Measurements from ENCODE around the gene JMJD1C.
A peak's percentile ranks its signal among the peaks of the same experiment; 100 is the strongest.
"Not testable (repeated sequence)": the region's sequence is repeated elsewhere in the genome, so short reads cannot be mapped to it uniquely, and the experiment has no call there.

Gene JMJD1C

GRCh38 chr10:63392224-63392623 is 73.6 kb downstream of the JMJD1C start:
- DNase-seq = no peak

- no peak for DNase-seq
Measured at GRCh38 chr10:63391812-63392211, 74.0 kb downstream of the JMJD1C start.

- no peak for DNase-seq
Measured at GRCh38 chr10:63390521-63390920, 75.3 kb downstream of the JMJD1C start.

GRCh38 chr10:63388421-63389031 is 77.3 kb downstream of the JMJD1C start:
- DNase-seq = peak; percentile 5

GRCh38 chr10:63385254-63385653 is 80.5 kb downstream of the JMJD1C start:
- no peak for DNase-seq

GRCh38 chr10:63384675-63385074 is 81.1 kb downstream of the JMJD1C start:
- DNase-seq = no peak

- DNase-seq = no peak
Measured at GRCh38 chr10:63384001-63384400, 81.8 kb downstream of the JMJD1C start.

- DNase-seq = no peak
Measured at GRCh38 chr10:63383141-63383540, 82.6 kb downstream of the JMJD1C start.

- no peak for DNase-seq
Measured at GRCh38 chr10:63382066-63382465, 83.7 kb downstream of the JMJD1C start.

- not testable (repeated sequence) for DNase-seq
Measured at GRCh38 chr10:63377305-63377661, 88.5 kb downstream of the JMJD1C start.

GRCh38 chr10:63376560-63377304 is 89.0 kb downstream of the JMJD1C start:
- DNase-seq = no peak

GRCh38 chr10:63375859-63376258 is 89.9 kb downstream of the JMJD1C start:
- no peak for DNase-seq

GRCh38 chr10:63375458-63375857 is 90.3 kb downstream of the JMJD1C start:
- no peak for DNase-seq

- no peak for DNase-seq
Measured at GRCh38 chr10:63374991-63375390, 90.8 kb downstream of the JMJD1C start.

- DNase-seq = no peak
Measured at GRCh38 chr10:63373176-63373575, 92.6 kb downstream of the JMJD1C start.

- DNase-seq = no peak
Measured at GRCh38 chr10:63369711-63370110, 96.1 kb downstream of the JMJD1C start.

GRCh38 chr10:63368365-63368764 is 97.4 kb downstream of the JMJD1C start:
- no peak for DNase-seq

GRCh38 chr10:63366933-63367332 is 98.8 kb downstream of the JMJD1C start:
- DNase-seq = no peak

GRCh38 chr10:63365976-63366765 is 99.6 kb downstream of the JMJD1C start:
- DNase-seq = no peak

GRCh38 chr10:63364918-63365317 is 100.9 kb downstream of the JMJD1C start:
- DNase-seq = no peak

- no peak for DNase-seq
Measured at GRCh38 chr10:63363951-63364350, 101.8 kb downstream of the JMJD1C start.

GRCh38 chr10:63355682-63356081 is 110.1 kb downstream of the JMJD1C start:
- no peak for DNase-seq

- DNase-seq = no peak
Measured at GRCh38 chr10:63352976-63353375, 112.8 kb downstream of the JMJD1C start.

GRCh38 chr10:63348245-63348850 is 117.4 kb downstream of the JMJD1C start:
- no peak for DNase-seq

Measured in DMS79 treated with DMSO at 0.1 percent for 48 hours (cell line).